HG03342 (cell line): ENCODE results near the gene XRN2.

Experiments
- ATAC-seq: cut with Tn5 transposase; IDR thresholded peaks from one replicate; pipeline ENCODE4 v1.9.1; 2021; ENCODE audit warnings: mild to moderate bottlenecking, moderate library complexity; ENCODE audit not compliant: unreplicated experiment

The XRN2 gene

DNA sequence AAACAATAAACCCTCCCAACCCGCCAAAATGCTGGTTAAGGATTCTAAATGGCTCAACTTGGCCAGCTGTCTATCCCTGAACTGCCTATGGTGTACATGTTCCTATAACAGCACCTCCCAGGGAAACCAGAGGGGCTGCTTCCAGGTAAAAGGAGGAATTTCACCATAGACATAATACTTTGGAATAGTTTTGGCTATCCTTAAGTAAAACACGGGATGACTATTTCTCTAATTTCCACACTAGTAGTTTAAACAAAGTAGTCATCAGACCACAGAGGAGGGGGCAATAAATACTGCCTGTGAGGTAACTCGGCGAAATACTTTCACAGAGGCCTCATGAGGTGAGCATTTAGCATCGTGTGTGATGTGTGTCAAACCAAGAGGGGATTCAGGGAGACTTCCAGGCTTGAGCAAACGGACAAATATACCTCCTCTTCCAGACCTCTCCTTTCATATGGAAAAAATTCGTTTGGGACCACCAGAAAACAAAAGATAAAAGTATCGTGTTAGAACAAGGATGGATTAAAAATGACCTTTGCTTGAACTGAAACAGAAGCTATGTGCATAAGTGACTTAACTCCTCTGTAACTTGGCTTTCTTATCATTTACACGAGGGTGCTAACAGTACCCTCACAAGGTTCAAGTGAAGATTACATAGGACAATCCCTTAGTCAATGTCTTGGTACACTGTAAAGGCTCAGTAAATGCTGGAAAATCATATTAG, 1.0 kb upstream of the XRN2 start:
- ATAC-seq: no peak

DNA sequence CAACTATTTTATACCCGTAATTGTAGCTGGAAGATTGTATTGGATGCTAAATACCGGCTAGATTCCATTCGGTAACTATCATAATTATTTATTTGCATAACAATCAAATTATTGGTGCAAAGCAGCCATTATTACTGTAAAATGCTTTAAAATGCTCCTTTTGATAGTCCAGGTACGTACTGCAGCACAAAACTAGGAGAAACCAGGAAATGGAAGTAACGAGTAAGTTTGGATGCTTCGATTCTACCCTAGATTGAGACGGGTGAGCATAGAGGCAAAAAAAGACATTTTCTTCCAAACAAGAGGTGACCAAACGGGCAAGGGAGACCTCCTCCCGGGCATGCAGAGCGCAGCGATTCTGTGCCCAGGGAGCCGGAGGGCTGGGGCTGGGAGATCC, 469 bp upstream of the XRN2 start:
- no peak for ATAC-seq

DNA sequence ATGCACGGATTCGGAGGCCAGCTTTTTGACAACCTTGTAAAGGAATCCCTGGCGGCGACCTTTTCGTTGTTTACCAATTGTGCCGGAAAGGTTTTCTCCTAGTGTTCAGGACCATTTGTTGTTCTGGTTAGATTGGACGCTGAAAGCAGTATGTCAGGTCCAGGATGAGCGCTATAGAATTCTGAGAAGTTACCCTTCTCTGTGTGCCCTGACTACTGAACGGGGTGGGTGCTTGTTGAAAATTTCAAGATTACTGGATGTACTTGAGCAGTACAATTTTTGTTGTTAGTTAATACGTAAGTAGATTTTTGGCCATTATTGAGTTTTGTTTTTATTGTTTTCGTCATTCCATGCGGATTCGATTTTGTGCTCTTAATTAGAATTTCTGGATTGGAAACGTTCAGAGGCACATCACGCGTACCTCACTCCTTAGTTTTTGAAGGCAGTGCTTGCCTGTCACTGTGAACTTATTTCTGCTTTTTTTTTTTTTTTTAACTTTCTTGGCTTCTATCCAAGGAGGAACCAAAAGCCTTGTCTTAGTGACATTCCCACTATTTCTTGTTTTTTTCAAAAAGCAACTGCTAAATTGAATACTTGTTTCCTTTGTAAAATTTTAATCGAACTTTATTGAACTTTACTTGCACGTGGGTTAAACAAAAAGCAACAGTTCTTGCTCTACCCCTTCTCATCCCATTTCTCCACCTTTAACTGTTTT, 898 bp downstream of the XRN2 start:
- ATAC-seq: peak; percentile 14

DNA sequence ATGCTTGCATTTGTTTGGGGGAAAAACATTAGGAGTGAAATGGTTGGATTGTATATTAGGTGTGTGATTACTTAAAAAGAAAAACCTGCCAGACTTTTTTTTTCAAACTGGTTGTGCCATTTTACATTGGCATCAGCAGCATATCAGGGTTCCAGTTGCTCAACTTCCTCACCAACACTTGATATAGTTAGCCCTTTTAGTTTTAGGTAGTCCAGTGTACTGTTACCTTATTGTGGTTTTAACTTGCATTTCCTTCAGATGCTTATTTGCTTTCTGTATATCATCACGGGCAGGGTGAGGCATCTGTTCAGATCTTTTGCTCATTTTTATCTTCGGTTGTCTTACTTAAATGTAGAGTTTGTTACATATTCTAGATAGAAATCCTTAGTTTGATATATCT, 5.2 kb downstream of the XRN2 start:
- no peak for ATAC-seq

DNA sequence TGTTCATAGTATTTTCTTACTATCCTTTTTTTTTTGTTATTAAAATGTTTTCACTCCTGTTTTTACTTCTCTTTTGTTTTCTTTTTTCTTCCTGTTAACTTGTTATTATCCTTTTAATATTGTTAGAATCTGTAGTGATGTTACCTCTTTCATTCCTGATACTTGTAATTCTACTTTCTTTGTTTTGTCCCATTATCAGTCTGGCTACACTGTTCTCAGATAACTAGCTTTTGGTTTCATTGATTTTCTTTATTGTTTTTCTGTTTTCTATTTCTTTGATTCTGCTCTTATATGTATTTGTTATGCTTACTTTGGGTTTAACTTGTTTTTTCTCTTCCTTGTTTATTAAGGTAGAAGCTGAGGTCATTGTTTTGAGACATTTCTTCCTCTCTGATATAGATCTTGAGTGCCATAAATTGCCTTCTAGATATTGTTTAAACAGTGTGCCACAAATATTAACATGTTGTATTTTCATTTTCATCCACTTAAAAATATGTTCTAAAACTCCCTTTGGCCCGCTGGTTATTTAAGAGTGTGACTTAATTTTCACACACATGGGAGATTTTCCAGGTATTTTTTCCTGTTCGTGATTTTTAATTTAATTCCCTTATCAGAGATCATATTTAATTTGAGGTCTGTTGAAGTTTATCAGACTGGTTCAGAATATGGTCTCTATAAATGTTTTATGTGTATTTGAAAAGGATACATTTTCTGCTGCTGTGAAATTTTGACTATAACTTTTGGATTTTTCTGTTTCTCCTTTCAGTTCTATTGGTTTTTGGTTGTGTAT, 6.7 kb downstream of the XRN2 start:
- ATAC-seq: no peak

DNA sequence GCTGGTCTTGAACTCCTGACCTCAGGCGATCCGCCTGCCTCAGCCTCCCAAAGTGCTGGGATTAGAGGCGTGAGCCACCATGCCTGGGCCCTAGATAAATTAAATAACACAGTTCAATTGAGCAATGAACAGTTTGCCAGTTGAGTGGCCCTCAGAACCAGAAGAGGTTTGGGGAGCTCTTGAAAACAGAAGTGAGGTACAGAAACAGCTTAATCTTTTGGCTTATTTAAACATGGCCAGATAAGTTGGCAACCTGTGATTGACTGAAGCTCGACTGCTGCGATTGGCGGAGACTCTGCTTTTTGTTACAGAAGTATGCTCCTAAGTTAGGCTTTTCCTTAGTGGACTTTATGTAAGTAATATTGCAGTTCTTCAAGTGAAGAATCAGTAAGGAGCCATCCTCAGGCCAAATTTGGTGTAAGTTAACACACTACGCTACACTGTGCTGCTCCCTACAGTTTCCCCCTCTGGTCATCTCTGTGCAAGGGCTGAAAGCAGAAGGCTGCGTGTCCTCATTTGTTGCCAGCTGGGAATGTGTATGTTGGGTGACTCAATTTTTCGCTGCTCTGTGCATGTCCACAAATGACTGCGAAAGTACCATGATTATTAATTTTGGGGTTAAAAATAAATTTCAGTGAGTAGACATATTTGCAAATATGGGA, 9.8 kb downstream of the XRN2 start:
- no peak for ATAC-seq

DNA sequence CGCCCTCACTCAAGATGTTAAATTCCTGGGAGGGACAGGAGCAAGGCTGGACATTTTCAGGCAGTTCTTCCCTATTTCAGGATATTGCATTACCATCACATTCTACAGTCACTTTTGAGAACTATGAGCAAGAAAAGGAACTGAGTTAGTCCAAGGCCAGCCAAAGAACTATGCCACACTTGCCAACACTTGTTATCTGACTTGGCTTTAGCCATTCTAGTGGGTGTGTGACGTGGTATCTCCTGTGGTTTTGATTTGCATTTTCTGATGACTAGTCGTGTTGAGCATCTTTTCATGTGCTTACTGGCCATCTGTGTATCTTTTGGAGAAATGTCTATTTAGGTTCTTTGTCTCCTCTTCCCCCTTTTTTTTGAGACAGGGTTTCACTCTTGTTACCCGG, 12.0 kb downstream of the XRN2 start:
- ATAC-seq: peak; percentile 69

DNA sequence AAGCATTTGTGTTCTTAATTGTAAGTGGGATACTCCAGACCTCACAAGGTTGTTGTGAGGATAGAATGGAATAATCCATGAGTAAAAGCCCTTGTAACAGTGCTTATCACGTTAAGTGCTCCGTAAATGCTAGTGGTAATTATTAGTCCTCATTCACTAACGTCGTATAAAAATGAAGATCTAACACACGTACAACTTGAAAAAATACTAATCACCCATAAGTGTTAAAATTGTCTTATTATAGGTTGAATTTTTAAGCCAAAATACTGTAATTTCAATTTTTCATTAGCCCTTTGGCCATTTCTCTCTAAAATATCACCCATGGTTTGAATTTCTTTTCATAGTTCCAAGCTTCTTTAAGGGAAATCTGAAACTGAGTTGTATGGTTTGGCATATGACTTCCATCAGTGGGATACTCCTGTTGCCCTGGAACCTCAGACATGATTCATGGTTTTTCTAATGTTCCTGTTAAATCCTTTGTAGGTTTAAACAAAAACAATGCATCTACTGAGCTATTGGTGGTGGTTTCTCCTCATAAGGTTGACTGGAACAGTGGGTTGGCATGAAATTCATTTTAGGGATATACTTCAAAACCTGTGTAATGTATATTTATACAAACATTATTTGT, 19.1 kb downstream of the XRN2 start:
- ATAC-seq: no peak

DNA sequence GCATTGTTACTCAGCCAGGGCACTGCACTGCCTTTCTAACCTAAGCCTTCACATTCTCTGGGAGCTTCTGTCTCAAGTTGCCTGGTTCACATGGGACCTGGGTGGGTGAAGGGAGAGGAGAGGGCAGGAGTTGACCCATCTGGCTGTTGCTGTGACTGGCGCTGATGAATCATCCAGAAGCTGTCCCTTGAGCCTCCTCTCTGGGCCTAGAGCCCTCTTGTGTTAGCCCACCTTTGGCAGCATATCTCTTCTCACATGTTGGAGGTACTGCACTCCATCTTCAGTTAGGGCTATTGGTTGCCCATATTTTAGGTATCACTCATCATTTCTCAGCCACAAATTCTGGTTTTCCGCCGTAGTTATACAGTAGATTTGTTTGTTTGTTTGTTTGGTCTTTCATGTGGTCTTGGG, 19.8 kb downstream of the XRN2 start:
- ATAC-seq: no peak

DNA sequence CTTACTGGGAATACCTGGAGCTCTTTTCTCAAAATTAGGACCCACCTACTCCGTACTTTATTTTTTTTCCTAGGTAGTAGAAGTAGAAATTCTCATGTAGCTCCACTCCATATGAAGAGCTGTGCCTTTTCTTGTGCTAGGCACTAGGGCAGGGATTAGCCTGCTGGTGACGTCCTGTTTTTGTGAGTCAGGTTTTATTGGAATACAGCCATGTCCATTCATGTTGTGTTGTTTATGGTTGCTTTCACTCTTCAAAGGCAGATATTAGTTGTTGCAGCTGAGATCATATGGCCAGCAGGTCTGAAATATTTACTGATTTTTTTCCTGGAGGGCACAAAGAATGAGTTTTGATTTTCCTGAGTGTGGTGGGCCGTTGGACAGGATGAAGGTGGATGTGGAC, 20.5 kb downstream of the XRN2 start:
- ATAC-seq: no peak

DNA sequence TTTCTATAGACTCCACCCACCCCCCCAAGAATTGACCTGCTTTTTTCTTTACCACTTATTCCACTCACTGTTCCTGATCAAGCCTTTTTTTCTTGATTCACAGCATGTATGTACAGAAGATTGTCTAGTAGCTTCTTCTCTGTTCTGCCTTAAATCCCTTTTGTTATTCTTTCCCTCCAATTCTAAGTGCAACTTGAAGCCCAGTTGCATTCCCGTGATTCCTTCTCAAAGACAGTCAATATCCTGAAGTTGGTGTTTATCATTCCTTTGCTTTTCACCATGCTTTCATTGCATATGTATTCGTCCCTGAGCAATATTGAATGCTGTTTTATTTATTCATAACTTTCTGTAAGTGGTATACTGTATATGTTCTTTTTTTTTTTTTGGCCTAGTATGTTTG, 21.0 kb downstream of the XRN2 start:
- no peak for ATAC-seq

DNA sequence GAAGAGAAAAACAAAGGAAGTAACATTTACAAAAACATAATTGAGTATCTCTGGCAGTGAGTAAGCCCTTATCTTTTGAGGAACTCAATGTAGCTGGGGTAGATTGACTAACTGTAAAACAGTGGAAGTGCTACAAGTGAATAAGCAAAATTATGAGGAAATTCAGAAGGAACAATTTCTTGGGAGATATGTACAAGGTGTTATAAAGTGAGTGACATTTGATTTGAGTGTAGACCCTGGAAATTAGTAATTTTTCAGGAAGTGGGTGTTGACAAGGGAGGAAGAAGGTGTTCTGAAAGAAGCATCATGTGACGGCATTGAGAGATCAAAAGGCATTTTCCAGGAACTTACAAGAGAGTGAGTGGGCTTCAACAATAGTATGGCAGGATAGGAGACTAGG, 22.2 kb downstream of the XRN2 start:
- ATAC-seq: no peak

DNA sequence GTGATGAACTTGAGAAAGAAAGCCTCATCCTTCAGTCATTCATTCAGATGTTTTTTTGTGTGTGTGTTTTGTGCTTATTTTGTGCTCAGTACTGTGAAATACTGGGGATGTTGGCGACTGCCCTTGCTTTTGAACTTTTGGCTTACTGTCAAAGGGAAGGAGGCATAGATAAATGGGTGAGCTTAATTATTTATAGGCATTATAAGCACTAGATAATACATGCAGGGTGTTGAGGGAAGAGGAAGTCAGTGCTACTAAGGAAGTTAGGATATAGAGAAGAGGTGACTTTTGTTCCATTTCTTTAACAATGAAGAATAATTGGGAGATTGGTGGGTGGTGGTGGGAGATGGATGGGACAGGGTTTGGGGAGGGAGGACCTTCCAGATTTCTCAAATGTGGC, 23.6 kb downstream of the XRN2 start:
- ATAC-seq: no peak

DNA sequence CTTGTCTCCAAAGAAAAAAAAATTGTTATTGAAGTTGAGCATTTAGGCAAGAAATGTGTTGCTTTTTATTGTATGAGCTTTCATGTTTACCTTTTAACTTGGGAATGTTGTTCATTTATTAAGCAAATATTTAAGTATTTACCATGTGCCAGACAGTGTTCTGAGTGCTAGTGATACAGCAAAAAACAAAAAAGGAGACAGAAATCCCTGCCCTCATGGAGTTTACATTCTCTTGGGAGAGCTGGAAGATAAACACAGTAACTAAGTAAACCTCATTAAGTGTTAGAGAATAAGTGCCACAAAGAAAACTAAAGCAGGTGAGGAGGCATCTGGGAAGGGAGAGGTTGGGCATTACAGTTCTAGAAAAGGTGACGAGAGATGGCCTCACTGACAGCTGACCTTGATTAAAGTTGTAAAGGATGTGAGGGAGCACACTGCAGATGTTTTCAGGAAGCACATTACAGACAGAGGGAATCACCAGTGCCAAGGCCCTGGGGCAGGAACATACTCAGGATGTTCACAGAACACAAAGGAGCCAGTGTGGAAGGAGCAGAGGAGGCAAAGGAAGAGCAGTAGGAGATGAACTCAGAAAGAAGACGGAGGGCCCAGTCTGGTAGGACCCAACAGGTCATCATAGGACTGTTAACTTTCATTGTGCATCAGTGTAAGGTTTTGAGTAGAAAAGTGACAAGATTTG, 33.5 kb downstream of the XRN2 start:
- no peak for ATAC-seq

DNA sequence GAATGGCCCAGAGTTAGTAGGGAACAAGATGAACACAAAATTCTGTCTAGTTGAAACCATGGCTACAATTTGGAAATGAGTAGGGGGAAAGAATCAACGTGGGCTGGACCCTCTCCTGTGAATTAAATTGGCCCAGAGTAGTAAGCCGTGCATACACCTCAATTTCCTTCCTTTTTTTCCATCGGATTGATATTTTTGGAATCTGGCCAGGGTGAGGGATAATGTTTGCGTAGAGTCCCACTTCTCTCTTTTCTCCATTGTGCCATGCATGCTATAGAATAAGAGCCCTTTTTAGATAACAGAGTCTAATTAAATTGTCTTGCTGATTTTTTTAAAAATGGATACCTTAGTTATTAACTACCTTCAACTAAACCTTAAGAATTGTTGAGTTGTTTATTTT, 35.2 kb downstream of the XRN2 start:
- ATAC-seq: no peak

DNA sequence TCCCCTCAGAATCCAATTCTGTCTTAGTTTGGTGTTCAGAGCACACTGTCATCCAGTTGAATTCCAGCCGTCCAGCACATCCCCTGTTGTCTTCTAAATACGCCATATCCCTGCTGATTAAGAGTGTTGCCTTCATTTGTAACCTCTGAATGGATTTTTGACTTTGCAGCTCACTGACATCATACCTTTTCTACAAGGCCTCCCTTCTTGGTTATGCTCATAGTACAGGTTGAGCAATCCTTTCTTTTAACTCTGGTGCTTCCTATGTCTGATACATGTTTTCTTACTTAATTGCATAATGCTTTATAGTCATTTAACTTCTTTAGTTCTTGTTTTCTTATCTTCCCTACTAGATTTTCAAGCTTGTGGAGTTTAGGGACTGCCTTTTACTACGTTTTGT, 36.4 kb downstream of the XRN2 start:
- no peak for ATAC-seq

DNA sequence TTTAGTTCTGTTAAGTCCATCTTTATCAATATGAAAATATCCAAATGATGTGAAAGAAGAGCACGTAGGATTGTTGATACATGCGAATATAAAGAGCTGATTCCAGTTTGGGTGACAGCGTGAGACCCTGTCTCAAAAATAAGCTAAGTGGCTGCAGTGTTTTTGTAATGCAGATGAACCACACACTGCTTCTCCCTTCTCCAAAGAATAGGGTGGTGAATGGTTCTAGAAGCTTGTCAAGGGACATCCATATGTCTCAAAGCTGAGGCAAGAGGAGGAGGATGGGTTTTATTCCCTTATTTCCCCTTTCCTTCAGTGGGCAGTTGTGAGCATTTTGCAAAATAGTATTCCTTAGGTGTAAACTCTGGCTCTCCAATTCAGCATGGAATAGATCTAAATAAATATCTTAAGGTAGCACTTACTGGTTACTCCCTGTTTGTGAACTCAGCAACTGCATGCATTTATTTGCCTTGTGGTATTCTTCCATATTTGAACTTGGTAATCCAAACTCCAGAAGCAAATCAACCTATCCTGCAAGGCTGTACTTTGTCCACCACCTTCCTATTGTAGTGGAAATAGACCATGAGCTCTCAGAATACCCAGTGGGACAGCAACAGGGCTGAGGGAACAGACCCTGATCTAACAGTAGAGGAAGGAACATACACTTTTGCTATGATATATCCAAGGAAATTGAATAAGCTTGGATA, 38.0 kb downstream of the XRN2 start:
- ATAC-seq: no peak

DNA sequence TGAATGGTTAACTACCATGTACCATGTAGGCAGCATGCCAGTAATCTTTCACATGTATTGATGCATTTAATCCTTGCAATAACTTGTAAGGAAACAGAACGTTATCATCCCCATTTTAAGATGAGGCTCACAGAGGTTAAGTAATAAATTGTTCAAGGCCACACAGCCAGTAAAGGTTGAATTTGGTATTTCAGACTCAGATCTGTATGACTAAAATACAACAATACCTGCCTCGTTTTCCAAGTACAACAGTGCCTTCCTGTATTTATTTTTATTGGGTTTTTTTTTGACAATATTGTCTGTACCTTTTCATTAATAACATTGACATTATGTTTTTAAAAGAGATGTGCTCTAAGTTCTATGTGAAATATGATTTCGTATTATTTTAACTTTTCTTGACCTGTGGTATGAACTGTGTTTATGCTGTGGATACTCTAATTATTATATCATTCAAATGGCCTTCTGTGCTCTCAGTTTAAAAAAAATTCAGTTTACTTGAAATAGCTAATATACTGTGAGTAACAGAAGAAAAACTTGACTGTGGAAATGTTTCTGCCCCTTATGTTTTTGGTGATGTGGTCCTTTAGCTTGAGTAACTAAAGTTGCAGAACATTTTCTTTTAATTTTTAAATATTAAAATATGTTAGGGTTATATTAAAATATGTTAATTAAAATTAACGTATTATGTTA, 39.7 kb downstream of the XRN2 start:
- ATAC-seq: no peak

DNA sequence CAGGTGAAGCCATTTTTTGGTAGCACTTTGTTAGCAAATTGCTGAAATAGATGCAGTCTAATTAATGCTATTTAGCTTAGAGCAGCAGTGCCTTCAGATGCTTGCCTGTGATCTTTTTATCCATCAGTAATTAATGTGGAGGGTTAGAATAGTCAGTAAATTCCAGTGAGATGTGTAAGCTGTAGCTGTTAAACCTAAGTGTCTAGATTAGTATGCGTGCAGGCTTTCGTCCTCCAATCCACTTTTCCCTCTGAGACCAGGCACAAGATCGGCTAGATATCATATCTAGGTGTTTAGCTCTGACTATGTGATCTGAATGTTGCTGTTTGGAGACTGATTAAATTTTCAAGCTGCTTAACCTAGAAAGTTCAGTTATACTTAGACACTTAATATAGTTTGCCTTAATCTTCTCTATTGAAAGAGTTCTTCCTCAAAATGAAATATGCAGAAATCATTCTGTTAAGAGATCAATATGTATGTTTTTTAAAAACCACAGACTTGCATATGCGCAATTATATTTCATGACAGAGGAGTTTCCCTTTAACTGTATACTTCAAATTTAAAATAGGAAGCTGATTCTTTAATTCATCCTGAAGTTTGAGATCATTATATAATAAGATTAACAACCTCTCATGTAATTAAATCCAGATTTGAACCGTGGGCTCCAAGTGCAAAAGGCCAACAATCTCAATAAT, 41.2 kb downstream of the XRN2 start:
- no peak for ATAC-seq
